Right lobe of liver (tissue), 4 donors: Measurements from ENCODE around the gene BBLN.

Source experiments
- POLR2A ChIP-seq: fragments of 450-650 bp; IDR thresholded peaks from one replicate; pipeline ENCODE4 v1.6.1; 2017; ENCODE audit warnings: antibody characterized with exemption, mild to moderate bottlenecking
- TF ChIP-seq, protein P1 (sequence below), 4 donors: fragments of 200-600 bp in 3 of 4; fragments of 450-650 bp in 1 of 4; IDR thresholded peaks; one replicate each; pipeline versions ENCODE4 v1.5.1 to v1.8.0; 2016 to 2022; ENCODE audit warnings: antibody characterized with exemption in 4 of 4, mild to moderate bottlenecking in 2 of 4
- donor health status: DM: no; HTN: no; CAD: no.
- donor health status: DM: no; HTN: no; CAD: no.
- donor health status: DM: no; HTN: yes; CAD: no.

DNA sequence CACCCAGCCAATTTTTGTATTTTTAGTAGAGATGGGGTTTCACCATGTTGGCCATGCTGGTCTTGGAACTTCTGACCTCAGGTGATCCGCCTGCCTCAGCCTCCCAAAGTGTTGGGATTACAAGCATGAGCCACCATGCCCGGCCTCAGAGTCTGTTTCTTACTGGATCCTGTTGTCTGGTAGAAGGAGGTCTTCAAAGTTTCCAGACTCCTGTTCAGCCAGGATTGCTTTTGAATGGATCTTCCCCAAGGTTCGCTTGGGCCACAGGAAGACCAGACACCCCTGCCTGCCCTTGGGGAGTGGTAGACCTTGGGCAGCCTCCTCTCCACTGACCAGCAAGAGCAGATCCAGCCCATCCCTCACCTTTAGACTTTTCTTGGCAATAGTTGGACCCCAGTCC, 18.5 kb upstream of the BBLN start:
- TF ChIP-seq, protein P1, sequence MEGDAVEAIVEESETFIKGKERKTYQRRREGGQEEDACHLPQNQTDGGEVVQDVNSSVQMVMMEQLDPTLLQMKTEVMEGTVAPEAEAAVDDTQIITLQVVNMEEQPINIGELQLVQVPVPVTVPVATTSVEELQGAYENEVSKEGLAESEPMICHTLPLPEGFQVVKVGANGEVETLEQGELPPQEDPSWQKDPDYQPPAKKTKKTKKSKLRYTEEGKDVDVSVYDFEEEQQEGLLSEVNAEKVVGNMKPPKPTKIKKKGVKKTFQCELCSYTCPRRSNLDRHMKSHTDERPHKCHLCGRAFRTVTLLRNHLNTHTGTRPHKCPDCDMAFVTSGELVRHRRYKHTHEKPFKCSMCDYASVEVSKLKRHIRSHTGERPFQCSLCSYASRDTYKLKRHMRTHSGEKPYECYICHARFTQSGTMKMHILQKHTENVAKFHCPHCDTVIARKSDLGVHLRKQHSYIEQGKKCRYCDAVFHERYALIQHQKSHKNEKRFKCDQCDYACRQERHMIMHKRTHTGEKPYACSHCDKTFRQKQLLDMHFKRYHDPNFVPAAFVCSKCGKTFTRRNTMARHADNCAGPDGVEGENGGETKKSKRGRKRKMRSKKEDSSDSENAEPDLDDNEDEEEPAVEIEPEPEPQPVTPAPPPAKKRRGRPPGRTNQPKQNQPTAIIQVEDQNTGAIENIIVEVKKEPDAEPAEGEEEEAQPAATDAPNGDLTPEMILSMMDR (IDR thresholded peaks at IDR 0.05) = no peak
- TF ChIP-seq POLR2A = no peak
